GM23338 (cell line): ENCODE measurements around the gene EEF2K. TPM values are rescaled to one million over a fixed set of nuclear protein-coding genes. Genes with fewer than 3 reads are reported as not detected.
"Not testable (repeated sequence)": the region's sequence is repeated elsewhere in the genome, so short reads cannot be mapped to it uniquely, and the experiment has no call there.

ENCODE experiments used
- ATAC-seq: fragments of 200-7000 bp; cut with Tn5 transposase; 3 replicates; pipeline ENCODE4 v1.9.1; 2020
- DNase-seq: peaks from one replicate; pipeline ENCODE4 v3.0.0-alpha.2; 2015; ENCODE audit warnings: low spot score
- H2AFZ ChIP-seq: fragments of 200-600 bp; sonication (generic); 2 replicates; pipeline ENCODE4 v1.8.0; 2016; ENCODE audit warnings: antibody characterized with exemption, mild to moderate bottlenecking, moderate library complexity
- H3F3A ChIP-seq: fragments of 200-600 bp; sonication (generic); replicated peaks from 2 replicates; pipeline ENCODE4 v1.8.0; 2017; ENCODE audit warnings: antibody characterized with exemption, mixed run types, low read depth
- H3K27ac ChIP-seq: fragments of 200-600 bp; sonication (generic); 2 replicates; pipeline ENCODE4 v1.6.1; 2016; ENCODE audit warnings: low read depth
- H3K27me3 ChIP-seq: fragments of 200-600 bp; sonication (generic); 2 replicates; pipeline ENCODE4 v1.8.0; 2016; ENCODE audit warnings: mild to moderate bottlenecking, mixed run types, moderate library complexity; ENCODE audit not compliant: insufficient read depth
- H3K36me3 ChIP-seq: fragments of 200-600 bp; sonication (generic); 2 replicates; pipeline ENCODE4 v1.8.0; 2016; ENCODE audit warnings: mild to moderate bottlenecking; ENCODE audit not compliant: insufficient read depth
- H3K4me1 ChIP-seq: fragments of 200-600 bp; sonication (generic); 2 replicates; pipeline ENCODE4 v1.8.0; 2016; ENCODE audit warnings: mild to moderate bottlenecking, moderate library complexity; ENCODE audit not compliant: insufficient read depth
- H3K4me2 ChIP-seq: fragments of 200-600 bp; sonication (generic); 2 replicates; pipeline ENCODE4 v1.7.1; 2017; ENCODE audit warnings: mixed run types
- H3K4me3 ChIP-seq: fragments of 200-600 bp; sonication (generic); 2 replicates; pipeline ENCODE4 v1.6.1; 2016; ENCODE audit warnings: mixed run types
- H3K79me2 ChIP-seq: fragments of 200-600 bp; sonication (generic); replicated peaks from 2 replicates; pipeline ENCODE4 v1.8.0; 2017; ENCODE audit warnings: mild to moderate bottlenecking; ENCODE audit not compliant: insufficient read depth
- H3K9me2 ChIP-seq: fragments of 200-600 bp; sonication (generic); 2 replicates; pipeline ENCODE4 v1.8.0; 2017; ENCODE audit not compliant: insufficient read depth
- H4K20me1 ChIP-seq: fragments of 200-600 bp; sonication (generic); replicated peaks from 2 replicates; pipeline ENCODE4 v1.8.0; 2017; ENCODE audit warnings: mild to moderate bottlenecking; ENCODE audit not compliant: insufficient read depth
- H3K27ac Mint-ChIP-seq: 2 replicates; pipeline ENCODE4 v1.8.0; 2020; ENCODE audit warnings: inconsistent platforms, mild to moderate bottlenecking, moderate library complexity, mixed read lengths
- H3K27me3 Mint-ChIP-seq: 3 replicates; pipeline ENCODE4 v1.8.0; 2022; ENCODE audit warnings: low read depth, mild to moderate bottlenecking, moderate library complexity, mixed read lengths, inconsistent platforms; ENCODE audit not compliant: insufficient read depth, poor library complexity
- H3K36me3 Mint-ChIP-seq: 3 replicates; pipeline ENCODE4 v1.8.0; 2021; ENCODE audit warnings: low read depth, mild to moderate bottlenecking, inconsistent platforms, moderate library complexity, mixed read lengths
- H3K4me1 Mint-ChIP-seq: 3 replicates; pipeline ENCODE4 v1.8.0; 2020; ENCODE audit warnings: mild to moderate bottlenecking, inconsistent platforms, mixed read lengths
- H3K4me3 Mint-ChIP-seq: 3 replicates; pipeline ENCODE4 v1.8.0; 2021; ENCODE audit warnings: moderate library complexity, mild to moderate bottlenecking, inconsistent platforms, mixed read lengths
- H3K9me3 Mint-ChIP-seq: 3 replicates; pipeline ENCODE4 v1.8.0; 2020; ENCODE audit warnings: moderate library complexity, mild to moderate bottlenecking, inconsistent platforms, mixed read lengths
- CREB1 ChIP-seq: fragments of 250-450 bp; sonication (Bioruptor Pico); IDR thresholded peaks from 2 replicates; pipeline ENCODE4 v1.5.0; 2020; ENCODE audit warnings: low read depth, mild to moderate bottlenecking, moderate library complexity
- ETS1 ChIP-seq: IDR thresholded peaks from 2 replicates; pipeline ENCODE4 v1.6.1; 2016; ENCODE audit warnings: antibody characterized with exemption
- EZH2 ChIP-seq: fragments of 200-600 bp; sonication (generic); IDR thresholded peaks from one replicate; pipeline ENCODE4 v1.8.0; 2017; ENCODE audit warnings: antibody characterized with exemption, mild to moderate bottlenecking, low read depth; ENCODE audit not compliant: unreplicated experiment
- NANOG ChIP-seq: IDR thresholded peaks from 2 replicates; pipeline ENCODE4 v1.6.1; 2016; ENCODE audit warnings: antibody characterized with exemption, borderline replicate concordance
- POLR2AphosphoS5 ChIP-seq: IDR thresholded peaks from 2 replicates; pipeline ENCODE4 v1.6.1; 2016; ENCODE audit warnings: antibody characterized with exemption, low read depth
- REST ChIP-seq: IDR thresholded peaks from one replicate; pipeline ENCODE4 v1.6.1; 2018; ENCODE audit warnings: antibody characterized with exemption; ENCODE audit not compliant: unreplicated experiment
- STAT1 ChIP-seq: IDR thresholded peaks from one replicate; pipeline ENCODE4 v1.6.1; 2016; ENCODE audit warnings: antibody characterized with exemption; ENCODE audit not compliant: unreplicated experiment
- ZNF114 ChIP-seq: fragments of 250-450 bp; sonication (Bioruptor Pico); IDR thresholded peaks from 2 replicates; pipeline ENCODE4 v1.5.0; 2020; ENCODE audit warnings: mild to moderate bottlenecking, moderate library complexity
- polyA plus RNA-seq: library from polyadenylated mRNA; unstranded; fragments of >200 nt; fragmentation: Nextera tagmentation; extraction: Ambion mirVana; gene quantifications from 2 replicates; pipeline ENCODE4 v1.2.1, GENCODE V29; 2016
- total RNA-seq: library from RNA; depleted of rRNA; stranded (reverse); fragments of >200 nt; shearing (Covaris generic); gene quantifications from 2 replicates; pipeline ENCODE4 v1.2.3, GENCODE V29; 2014

EEF2K gene
- total and polyA plus RNA-seq, 2 experiments from 2014 or later, result 5.4 to 23.9 TPM

DNA sequence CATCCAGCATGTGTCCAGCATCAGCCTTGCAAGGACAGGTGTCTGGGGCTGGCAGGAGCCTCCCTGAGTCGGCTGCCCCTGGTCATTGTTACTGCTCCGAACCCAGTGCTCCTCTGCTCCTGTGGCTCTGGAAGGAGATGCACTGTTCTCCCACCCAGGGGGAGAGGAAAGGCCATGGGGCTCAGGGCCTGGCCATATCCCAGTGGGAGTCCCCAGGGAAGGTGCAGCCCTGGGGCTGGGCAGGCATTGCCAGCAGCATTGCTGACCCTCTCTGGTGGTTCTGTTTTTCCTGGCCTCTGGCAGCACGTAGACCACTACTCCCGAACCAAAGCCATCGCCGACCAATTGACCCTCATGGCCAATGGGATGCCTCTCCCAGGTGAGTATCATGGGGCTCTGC, 34.1 kb upstream of the EEF2K start:
- H3K27ac Mint-ChIP-seq, result no peak overlapping the region
- Histone ChIP-seq H3K36me3 (no peaks in the 10 kb centered on the region), H4K20me1 (no peaks in the 10 kb centered on the region), H3K4me3 (no peak overlapping the region), H2AFZ (no peak overlapping the region), H3K9me2 (no peaks in the 10 kb centered on the region), H3K79me2 (no peaks in the 10 kb centered on the region), H3K4me2 (no peak overlapping the region), H3K4me1 (no peaks in the 10 kb centered on the region), H3F3A (no peaks in the 10 kb centered on the region), H3K27ac (no peak overlapping the region), H3K27me3 (no peaks in the 10 kb centered on the region)
- peaks cover 4% of the 10 kb centered on the region; the same call in 2 of the 3 replicates for H3K36me3 Mint-ChIP-seq
- no peak overlapping the region for H3K4me3 Mint-ChIP-seq
- H3K9me3 Mint-ChIP-seq, result no peaks in the 10 kb centered on the region; the same call in 2 of the 3 replicates
- H3K27me3 Mint-ChIP-seq, result peaks cover 8% of the 10 kb centered on the region
- TF ChIP-seq REST, result no peak
- TF ChIP-seq ETS1, result no peak
- TF ChIP-seq STAT1, result no peak
- TF ChIP-seq EZH2, result no peak
- TF ChIP-seq ZNF114 (CRISPR knock-in tag), result no peak
- no peak for TF ChIP-seq POLR2AphosphoS5
- TF ChIP-seq NANOG, result no peak
- ATAC-seq, result no peak
- DNase-seq, result no peak
- H3K4me1 Mint-ChIP-seq, result no peaks in the 10 kb centered on the region

DNA sequence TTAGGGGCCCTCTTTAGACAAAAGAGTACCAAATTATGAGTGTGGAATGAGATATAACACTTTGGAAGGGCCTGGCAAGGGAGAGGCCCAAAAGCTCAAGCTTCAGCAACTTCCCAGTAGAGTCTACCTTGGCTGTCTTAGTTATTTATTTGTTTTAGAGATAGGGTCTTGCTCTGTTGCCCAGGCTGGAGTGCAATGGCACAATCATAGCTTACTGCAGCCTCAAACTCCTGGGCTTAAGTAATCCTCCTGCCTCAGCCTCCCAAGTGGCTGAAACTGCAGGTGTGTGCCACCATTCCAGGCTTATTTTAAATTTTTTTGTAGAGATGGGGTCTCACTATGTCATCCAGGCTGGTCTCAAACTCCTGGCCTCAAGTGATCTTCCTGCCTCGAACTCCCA, 33.4 kb upstream of the EEF2K start:
- H3K4me1 ChIP-seq, H3K27ac ChIP-seq, H3K36me3 ChIP-seq, H3K4me3 Mint-ChIP-seq, H4K20me1 ChIP-seq, H3K9me3 Mint-ChIP-seq, DNase-seq, H3F3A ChIP-seq, H3K4me1 Mint-ChIP-seq, H3K27me3 ChIP-seq, H3K36me3 Mint-ChIP-seq, H3K4me2 ChIP-seq, H3K4me3 ChIP-seq, H3K9me2 ChIP-seq, H2AFZ ChIP-seq, ATAC-seq, H3K27ac Mint-ChIP-seq, H3K79me2 ChIP-seq: not testable (repeated sequence)
- peaks cover 10% of the 10 kb centered on the region for H3K27me3 Mint-ChIP-seq

DNA sequence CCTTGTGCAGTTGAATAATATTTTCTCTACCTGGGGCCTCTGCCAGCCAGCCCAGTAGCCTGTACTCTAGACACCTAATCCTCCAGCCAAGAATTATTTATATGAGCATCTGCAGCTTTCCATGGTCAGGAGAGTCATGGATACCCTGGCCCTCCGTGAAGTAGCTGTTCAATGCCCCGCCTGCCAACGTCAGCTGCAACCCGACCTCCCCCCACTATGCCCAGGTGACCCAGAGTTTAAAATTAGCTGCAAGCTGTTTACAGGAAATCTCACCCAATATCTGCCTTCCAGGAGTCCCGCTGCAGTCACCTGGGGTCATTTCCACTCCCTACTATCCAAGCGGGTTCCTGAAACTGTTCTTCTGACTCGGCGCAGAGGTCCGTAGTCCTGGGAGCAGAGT, 31.4 kb upstream of the EEF2K start:
- Histone ChIP-seq H2AFZ (no peak overlapping the region), H3K4me1 (no peaks in the 10 kb centered on the region)
- TF ChIP-seq CREB1 (CRISPR knock-in tag), result no peak
- TF ChIP-seq STAT1, result no peak

More for the DNA sequence above, 31.4 kb upstream of the EEF2K start:
- no peak overlapping the region for H3K4me2 ChIP-seq
- H3K27me3 Mint-ChIP-seq, result peaks cover 13% of the 10 kb centered on the region
- DNase-seq, result no peak
- no peaks in the 10 kb centered on the region for H3F3A ChIP-seq
- H3K4me3 ChIP-seq, result no peak overlapping the region
- no peaks in the 10 kb centered on the region for H3K9me3 Mint-ChIP-seq
- H3K9me2 ChIP-seq, result no peaks in the 10 kb centered on the region
- H3K79me2 ChIP-seq, result no peaks in the 10 kb centered on the region
- no peak overlapping the region for H3K27ac ChIP-seq
- no peaks in the 10 kb centered on the region for H4K20me1 ChIP-seq
- H3K36me3 ChIP-seq, result no peaks in the 10 kb centered on the region
- ATAC-seq, result no peak
- no peaks in the 10 kb centered on the region for H3K4me1 Mint-ChIP-seq
- no peaks in the 10 kb centered on the region for H3K36me3 Mint-ChIP-seq
- no peak overlapping the region for H3K4me3 Mint-ChIP-seq
- no peak overlapping the region for H3K27ac Mint-ChIP-seq
- no peaks in the 10 kb centered on the region for H3K27me3 ChIP-seq
